Peyer's patch (tissue), 4 donors: ENCODE measurements around the gene PLD1.

Experiments used
- POLR2A ChIP-seq, 2 donors: fragments of 450-650 bp; IDR thresholded peaks; one replicate each; pipeline ENCODE4 v1.5.1; 2017; ENCODE audit warnings: antibody characterized with exemption in 2 of 2, mild to moderate bottlenecking in 2 of 2, moderate library complexity in 2 of 2
- TF ChIP-seq, protein P1 (sequence below), 6 experiments: fragments of 450-650 bp in 4 of 6; fragments of 200-600 bp in 2 of 6; sonication (generic) in 1 of 6; IDR thresholded peaks; one replicate each; pipeline ENCODE4 v1.5.1; 2017 to 2019; ENCODE audit warnings: antibody characterized with exemption in 6 of 6, mild to moderate bottlenecking in 3 of 6, moderate library complexity in 1 of 6

DNA sequence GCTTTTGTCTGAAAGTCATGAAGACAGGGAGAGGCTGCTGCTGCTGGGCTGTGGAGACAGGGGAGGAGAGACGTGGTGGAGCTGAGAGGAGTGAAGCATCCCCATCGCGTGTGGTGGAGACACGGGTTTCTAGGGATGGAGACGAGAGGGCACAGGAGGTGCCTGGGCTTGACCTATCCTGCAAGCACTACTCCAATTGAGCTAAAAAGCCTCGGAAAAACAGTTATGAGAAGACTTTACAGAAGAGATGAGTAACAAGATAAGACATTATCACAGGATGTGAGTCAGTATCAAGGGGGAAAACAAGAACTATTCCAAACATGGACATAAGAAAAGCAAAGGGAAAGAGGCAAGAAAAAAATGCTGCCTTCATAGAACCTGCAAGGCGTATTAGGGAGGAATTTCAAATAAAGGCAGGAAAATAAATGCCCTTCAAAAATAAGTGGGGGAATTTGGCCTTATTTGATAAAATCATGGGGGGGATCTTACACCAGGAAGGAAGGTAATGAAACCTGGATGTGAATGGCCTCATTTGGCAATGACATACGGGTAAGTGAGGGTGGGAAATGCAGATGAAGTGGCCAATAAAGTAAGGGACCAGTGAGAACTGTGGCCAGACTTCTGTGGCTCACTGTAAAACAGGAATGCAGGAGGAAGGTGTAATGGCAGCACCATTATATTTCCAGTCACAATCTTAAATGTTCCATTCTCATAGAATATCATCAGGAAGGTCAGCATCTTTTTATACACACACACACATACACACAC lies 97.9 kb downstream of the PLD1 start:
- no peak for TF ChIP-seq POLR2A (IDR thresholded peaks at IDR 0.05)
- TF ChIP-seq, protein P1, sequence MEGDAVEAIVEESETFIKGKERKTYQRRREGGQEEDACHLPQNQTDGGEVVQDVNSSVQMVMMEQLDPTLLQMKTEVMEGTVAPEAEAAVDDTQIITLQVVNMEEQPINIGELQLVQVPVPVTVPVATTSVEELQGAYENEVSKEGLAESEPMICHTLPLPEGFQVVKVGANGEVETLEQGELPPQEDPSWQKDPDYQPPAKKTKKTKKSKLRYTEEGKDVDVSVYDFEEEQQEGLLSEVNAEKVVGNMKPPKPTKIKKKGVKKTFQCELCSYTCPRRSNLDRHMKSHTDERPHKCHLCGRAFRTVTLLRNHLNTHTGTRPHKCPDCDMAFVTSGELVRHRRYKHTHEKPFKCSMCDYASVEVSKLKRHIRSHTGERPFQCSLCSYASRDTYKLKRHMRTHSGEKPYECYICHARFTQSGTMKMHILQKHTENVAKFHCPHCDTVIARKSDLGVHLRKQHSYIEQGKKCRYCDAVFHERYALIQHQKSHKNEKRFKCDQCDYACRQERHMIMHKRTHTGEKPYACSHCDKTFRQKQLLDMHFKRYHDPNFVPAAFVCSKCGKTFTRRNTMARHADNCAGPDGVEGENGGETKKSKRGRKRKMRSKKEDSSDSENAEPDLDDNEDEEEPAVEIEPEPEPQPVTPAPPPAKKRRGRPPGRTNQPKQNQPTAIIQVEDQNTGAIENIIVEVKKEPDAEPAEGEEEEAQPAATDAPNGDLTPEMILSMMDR (IDR thresholded peaks at IDR 0.05), result no peak
